HUES64 (cell line): ENCODE data around the gene PCK2.

Experiments
- H3K27ac ChIP-seq: 2 replicates; pipeline ENCODE4 v1.7.0; 2013; ENCODE audit warnings: low read depth, low read length, inconsistent platforms
- H3K27me3 ChIP-seq: 2 replicates; pipeline ENCODE4 v1.6.1; 2013; ENCODE audit warnings: mild to moderate bottlenecking, low read length; ENCODE audit not compliant: insufficient read depth
- H3K36me3 ChIP-seq: 2 replicates; pipeline ENCODE4 v1.6.1; 2013; ENCODE audit warnings: mild to moderate bottlenecking, low read length; ENCODE audit not compliant: insufficient read depth
- H3K4me1 ChIP-seq: 2 replicates; pipeline ENCODE4 v1.6.1; 2013; ENCODE audit warnings: mild to moderate bottlenecking, low read length, moderate library complexity; ENCODE audit not compliant: insufficient read depth
- H3K4me3 ChIP-seq: 2 replicates; pipeline ENCODE4 v1.5.1; 2013; ENCODE audit warnings: mild to moderate bottlenecking, low read length, moderate library complexity
- H3K9ac ChIP-seq: 2 replicates; pipeline ENCODE4 v1.6.1; 2013; ENCODE audit warnings: mild to moderate bottlenecking, low read depth, low read length
- H3K9me3 ChIP-seq: 2 replicates; pipeline ENCODE4 v1.6.1; 2013; ENCODE audit warnings: low read depth, low read length; ENCODE audit not compliant: insufficient read depth
- WGBS: fragments of 150-250, 120-280 bp; methylation state at CpG from one replicate; pipeline ENCODE4 v1.1.7; 2013; ENCODE audit warnings: missing lambda C conversion rate; 5-methylcytosine and 5-hydroxymethylcytosine counted together

The PCK2 gene

DNA sequence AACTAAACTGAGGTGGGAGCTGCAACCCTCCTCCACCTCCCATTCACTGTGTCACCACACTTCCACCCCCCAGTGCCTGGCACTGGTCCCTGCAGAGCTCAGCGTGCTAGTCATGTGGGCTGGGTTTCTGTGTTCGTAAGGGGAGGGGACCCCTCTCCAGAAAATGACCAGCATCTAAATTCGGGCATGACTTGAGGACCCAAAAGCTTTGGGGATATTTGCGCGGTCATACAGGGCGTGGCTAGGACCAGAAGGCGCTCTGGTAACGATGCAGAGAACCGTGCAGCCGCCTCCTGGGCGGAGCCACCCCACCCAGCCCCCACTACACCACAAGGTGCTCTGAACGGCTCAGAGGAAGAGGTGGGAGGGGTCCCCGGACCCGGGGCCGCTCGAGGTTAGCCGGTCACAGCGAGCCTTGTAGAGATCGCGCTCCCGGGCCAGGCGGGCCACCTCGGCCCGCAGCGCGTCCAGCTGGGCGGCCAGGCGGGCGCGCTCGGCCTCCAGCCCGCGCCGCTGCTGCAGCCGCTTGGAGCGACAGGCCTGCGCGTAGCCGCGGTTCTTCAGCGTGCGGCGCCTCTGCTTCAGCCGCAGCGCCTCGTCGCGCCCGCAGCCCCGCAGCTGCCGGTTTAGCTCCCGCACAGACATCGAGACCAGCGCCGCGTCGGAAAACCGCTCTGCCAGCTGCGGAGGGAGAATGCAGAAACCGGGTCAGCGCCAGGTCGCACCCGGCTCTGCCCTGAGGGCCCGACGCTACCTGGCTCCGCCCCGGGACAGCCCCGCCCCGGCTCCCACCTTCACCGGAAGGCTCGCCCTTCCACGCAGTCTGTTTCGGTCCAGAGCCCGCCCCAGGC, 13.0 kb upstream of the PCK2 start:
- under 1% methylated on average over 73 of the region's 74 CpGs for WGBS
- no peak overlapping the region; the same call in 1 of the 2 replicates for H3K27ac ChIP-seq

DNA sequence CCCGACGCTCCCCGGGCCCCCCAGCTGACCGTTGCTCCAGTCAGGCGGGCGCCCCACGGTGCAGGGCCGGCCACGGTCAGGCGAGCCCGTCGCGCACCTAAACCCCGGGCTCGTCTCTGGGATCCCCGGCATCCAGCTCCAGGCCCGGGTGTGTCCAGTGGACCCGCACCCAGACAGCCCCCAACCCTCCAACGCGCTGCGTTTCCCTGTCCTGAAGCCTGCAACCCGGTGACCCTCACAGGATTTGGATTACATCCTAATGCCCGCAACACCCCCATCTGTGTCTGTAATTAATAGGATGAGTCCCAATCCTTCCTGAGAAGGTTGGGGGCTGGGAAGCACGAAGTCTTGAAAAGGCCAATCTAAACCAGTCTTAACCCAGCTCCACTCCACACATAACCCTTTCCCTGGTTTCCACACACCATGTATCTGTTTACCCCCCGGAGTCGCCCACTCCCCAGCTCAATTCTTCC, 12.3 kb upstream of the PCK2 start:
- Histone ChIP-seq H3K27ac (no peak overlapping the region), H3K9ac (no peak overlapping the region), H3K36me3 (no peaks in the 10 kb centered on the region), H3K27me3 (peaks cover 47% of the 10 kb centered on the region), H3K4me1 (peaks cover 20% of the 10 kb centered on the region), H3K4me3 (peak overlapping the region; percentile 81), H3K9me3 (no peaks in the 10 kb centered on the region)
- WGBS, result 17% methylated on average over 26 of the region's 26 CpGs

More for the DNA sequence above, 13.0 kb upstream of the PCK2 start:
- Histone ChIP-seq H3K9me3 (no peaks in the 10 kb centered on the region), H3K27me3 (peaks cover 47% of the 10 kb centered on the region), H3K4me3 (peak overlapping the region; percentile 81), H3K4me1 (peaks cover 20% of the 10 kb centered on the region), H3K9ac (peak overlapping the region; percentile 76), H3K36me3 (no peaks in the 10 kb centered on the region)

DNA sequence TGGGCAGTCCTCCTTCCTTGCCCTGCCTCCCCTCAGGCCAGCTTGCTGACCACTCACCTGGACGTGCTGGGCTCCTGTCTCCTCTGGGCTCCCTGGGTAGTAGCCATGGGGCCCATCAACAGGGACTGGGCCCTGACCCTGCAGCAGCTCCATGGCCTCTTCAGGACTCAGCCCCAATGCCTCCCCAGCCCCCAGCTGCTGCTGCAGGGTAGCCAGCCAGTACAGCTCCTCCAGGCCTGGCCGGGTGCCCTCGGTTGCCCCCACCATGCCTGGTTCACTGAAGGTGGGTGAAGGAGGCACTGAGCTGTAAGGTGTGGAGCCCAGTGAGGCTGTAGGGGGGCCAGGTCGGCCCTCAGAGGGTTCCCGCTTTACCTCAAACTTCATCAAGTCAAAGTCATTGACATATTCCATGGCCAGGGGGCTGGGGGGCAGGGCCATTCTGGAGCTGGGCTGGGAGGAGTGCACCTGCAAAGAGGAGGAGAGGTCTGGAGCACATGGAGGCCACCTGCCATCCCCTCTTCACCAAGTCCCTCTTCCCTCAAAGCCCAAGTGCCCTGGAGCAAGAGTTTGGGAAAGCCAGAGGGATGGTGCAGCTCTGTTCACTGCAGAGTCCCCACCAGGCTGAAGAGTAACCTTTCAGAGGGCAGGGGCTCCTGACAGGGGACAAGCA, 11.6 kb upstream of the PCK2 start:
- Histone ChIP-seq H3K4me3 (no peak overlapping the region), H3K9ac (no peak overlapping the region), H3K27me3 (peaks cover 47% of the 10 kb centered on the region), H3K4me1 (peaks cover 20% of the 10 kb centered on the region), H3K9me3 (no peaks in the 10 kb centered on the region), H3K36me3 (no peaks in the 10 kb centered on the region), H3K27ac (no peak overlapping the region)
- 90% methylated on average over 5 of the region's 5 CpGs for WGBS

GRCh38 chr14:24083462-24083861, 10.6 kb upstream of the PCK2 start:
- Histone ChIP-seq H3K4me3 (no peak overlapping the region), H3K9ac (no peak overlapping the region), H3K27me3 (peaks cover 47% of the 10 kb centered on the region), H3K4me1 (peaks cover 20% of the 10 kb centered on the region), H3K27ac (no peak overlapping the region), H3K9me3 (no peaks in the 10 kb centered on the region), H3K36me3 (no peaks in the 10 kb centered on the region)
- 90% methylated on average over 3 of the region's 3 CpGs for WGBS

GRCh38 chr14:24084440-24084839, 9.7 kb upstream of the PCK2 start:
- H3K4me3 ChIP-seq, result no peak overlapping the region
- H3K36me3 ChIP-seq, result no peaks in the 10 kb centered on the region
- peaks cover 47% of the 10 kb centered on the region for H3K27me3 ChIP-seq
- H3K27ac ChIP-seq, result no peak overlapping the region
- no peaks in the 10 kb centered on the region for H3K9me3 ChIP-seq
- H3K4me1 ChIP-seq, result peaks cover 18% of the 10 kb centered on the region
- no peak overlapping the region for H3K9ac ChIP-seq
- 89% methylated on average over 2 of the region's 2 CpGs for WGBS

DNA sequence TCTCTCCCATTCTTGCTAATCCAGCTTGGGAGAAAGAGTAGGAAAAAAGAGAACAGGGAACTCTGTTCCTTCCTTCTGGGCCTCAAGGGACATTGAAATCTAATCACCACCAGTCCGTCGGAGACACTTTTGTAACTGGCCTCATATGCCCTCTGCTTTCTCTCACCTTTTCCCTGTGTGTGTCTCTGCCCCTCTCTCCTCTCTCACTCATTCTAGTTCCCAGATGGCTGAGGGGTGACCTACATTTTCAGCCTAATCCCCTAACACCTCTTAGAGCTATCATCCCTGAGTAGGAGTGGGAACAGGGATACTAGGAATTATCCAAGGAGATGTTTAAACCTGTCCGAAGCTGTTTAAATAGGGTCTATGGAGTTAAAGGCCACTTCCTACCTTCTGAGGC, 8.9 kb upstream of the PCK2 start:
- Histone ChIP-seq H3K4me3 (no peak overlapping the region), H3K27ac (no peak overlapping the region), H3K9ac (no peak overlapping the region), H3K9me3 (no peaks in the 10 kb centered on the region), H3K4me1 (peaks cover 11% of the 10 kb centered on the region), H3K36me3 (no peaks in the 10 kb centered on the region), H3K27me3 (peaks cover 42% of the 10 kb centered on the region)
- 88% methylated on average over 2 of the region's 3 CpGs for WGBS

DNA sequence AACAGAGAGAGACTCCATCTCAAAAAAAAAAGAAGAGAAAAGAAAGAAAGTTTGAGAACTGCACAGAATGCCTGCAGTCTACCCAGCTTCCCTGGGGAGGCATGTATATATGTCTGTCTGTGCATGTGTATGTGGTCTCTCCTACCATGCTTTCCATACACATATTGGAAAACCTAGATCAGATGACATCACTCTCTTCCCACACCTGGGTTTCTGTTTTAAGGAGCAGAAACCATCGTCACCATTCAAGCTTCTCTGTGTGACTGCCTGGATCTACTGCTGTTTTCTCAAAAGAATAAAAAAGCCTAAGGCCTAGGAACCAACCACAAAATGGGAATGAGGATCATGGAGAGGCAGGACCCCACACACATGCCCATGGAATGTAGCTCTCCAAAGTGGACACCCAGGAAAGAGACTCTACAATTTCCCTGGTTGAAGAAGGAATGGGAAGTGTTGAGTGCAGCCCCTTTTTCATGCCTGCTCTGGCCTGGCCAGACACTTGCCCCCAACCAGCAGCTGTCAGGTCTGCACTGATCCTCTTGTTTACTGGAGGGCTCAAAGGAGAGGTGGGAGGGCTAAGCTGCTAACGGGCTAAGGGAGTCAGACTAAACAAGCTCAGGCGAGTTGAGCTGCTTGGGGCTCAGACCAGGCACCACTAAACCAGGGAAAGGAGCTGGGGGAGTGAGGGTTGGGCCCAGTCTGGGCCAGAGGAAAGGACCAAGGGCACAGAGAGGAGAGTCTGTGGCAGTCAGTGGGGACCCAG, 7.7 kb upstream of the PCK2 start:
- 64% methylated on average over 3 of the region's 3 CpGs for WGBS
- Histone ChIP-seq H3K9me3 (no peaks in the 10 kb centered on the region), H3K36me3 (no peaks in the 10 kb centered on the region), H3K27me3 (peaks cover 31% of the 10 kb centered on the region), H3K4me3 (no peak overlapping the region), H3K27ac (no peak overlapping the region), H3K9ac (no peak overlapping the region), H3K4me1 (0 out of 2 replicates have a peak, but pooled peaks cover 4% of the 10 kb centered on the region)

DNA sequence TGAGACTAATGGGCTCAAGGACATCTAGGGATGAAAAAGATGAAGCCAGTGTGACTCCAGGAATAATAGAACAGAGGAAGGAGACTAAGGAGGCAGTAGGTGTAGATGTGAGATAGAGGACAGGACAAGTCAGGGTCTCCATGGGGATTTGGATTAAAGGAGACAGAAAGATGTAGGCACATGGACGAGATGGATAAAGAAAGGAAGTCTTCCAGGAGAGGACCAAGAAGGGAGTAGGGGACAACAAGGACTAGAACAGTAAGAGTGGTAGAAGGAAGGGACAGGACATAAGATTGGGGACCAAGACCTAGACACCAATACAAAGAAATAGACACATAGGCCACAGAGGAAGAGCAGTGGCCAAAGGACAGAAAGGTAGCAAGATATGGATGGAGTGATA, 7.1 kb upstream of the PCK2 start:
- Histone ChIP-seq H3K4me1 (0 out of 2 replicates have a peak, but pooled peaks cover 1% of the 10 kb centered on the region), H3K4me3 (no peak overlapping the region), H3K9me3 (no peaks in the 10 kb centered on the region), H3K27ac (no peak overlapping the region), H3K27me3 (peaks cover 24% of the 10 kb centered on the region), H3K9ac (no peak overlapping the region), H3K36me3 (no peaks in the 10 kb centered on the region)
- WGBS, result 84% methylated on average over 1 of the region's 1 CpG

GRCh38 chr14:24088095-24088494, 6.0 kb upstream of the PCK2 start:
- no peak overlapping the region for H3K27ac ChIP-seq
- H3K27me3 ChIP-seq, result peaks cover 18% of the 10 kb centered on the region
- H3K9ac ChIP-seq, result no peak overlapping the region
- no peaks in the 10 kb centered on the region for H3K9me3 ChIP-seq
- H3K4me3 ChIP-seq, result no peak overlapping the region
- 84% methylated on average over 2 of the region's 2 CpGs for WGBS
- H3K36me3 ChIP-seq, result no peaks in the 10 kb centered on the region
- no peaks in the 10 kb centered on the region for H3K4me1 ChIP-seq

DNA sequence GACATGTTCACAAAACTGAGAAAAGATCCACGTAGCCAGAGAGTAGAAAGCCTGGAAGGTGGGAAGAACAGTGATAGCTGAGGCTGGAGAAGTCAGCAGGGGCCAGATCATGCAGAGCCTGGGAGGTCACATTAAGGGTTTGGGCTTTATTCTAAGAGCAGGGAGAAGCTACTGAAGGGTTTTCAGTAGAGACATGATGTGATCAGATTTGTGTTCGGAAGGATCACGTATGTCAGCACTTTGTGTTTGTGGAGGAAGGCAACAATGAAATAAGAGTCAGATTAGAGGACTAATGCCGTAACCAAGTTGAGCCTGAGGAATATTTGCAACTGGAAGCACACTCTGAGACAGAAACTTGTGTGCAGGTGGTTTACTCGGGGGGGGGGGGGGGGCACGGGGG, 4.2 kb upstream of the PCK2 start:
- 90% methylated on average over 5 of the region's 6 CpGs for WGBS
- Histone ChIP-seq H3K4me1 (peaks cover 5% of the 10 kb centered on the region), H3K27ac (no peak overlapping the region), H3K9me3 (no peaks in the 10 kb centered on the region), H3K4me3 (no peak overlapping the region), H3K27me3 (peaks cover 6% of the 10 kb centered on the region), H3K9ac (no peak overlapping the region), H3K36me3 (no peaks in the 10 kb centered on the region)

GRCh38 chr14:24092110-24092504, 2.0 kb upstream of the PCK2 start:
- H3K9me3 ChIP-seq, result no peaks in the 10 kb centered on the region
- no peak overlapping the region for H3K4me3 ChIP-seq
- H3K27ac ChIP-seq, result no peak overlapping the region
- no peak overlapping the region for H3K9ac ChIP-seq
- no peaks in the 10 kb centered on the region for H3K36me3 ChIP-seq
- H3K4me1 ChIP-seq, result peaks cover 14% of the 10 kb centered on the region
- H3K27me3 ChIP-seq, result peaks cover 6% of the 10 kb centered on the region
